Mesenteric fat pad (tissue), 1 donor: ENCODE measurements around the gene KCNIP4. TPM values are rescaled to one million over a fixed set of nuclear protein-coding genes. Genes with fewer than 3 reads are reported as not detected.

ENCODE experiments used
- DNase-seq: peaks from one replicate; pipeline ENCODE4 v3.0.0-alpha.2; 2020; ENCODE audit warnings: low spot score
- total RNA-seq: library from RNA; stranded (reverse); fragmentation: NEBNext Ultra II Directional; extraction: Animal tissue kit (Norgen Biotek cat#: 25700); gene quantifications from one replicate; pipeline ENCODE4 v1.2.1, GENCODE V29; 2021
- donor health status: DM: yes; HTN: yes; CAD: no.

The KCNIP4 gene
- total RNA-seq, 1 donor from 2014 or later, result not detected

DNA sequence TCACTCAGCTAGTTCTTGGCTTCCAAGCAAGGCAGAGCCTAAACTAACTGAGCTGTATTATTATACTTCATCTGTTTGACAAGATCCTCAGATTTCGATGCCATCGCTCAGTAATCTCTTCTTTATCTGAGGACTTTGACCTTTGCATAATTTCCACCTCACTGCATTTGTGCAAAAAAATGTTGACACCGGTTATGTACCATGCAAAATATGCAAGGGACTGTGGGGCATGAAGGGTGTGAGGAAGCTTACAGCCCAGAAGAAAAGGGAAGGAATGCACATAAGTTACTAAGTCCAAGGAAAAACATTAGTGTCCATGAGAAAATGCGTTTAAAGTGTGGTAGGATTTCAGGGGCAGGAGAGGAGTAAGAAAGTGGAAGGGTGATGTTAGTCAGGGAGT, 953.0 kb downstream of the KCNIP4 start:
- DNase-seq, result no peak

GRCh38 chr4:20995015-20995414, 953.6 kb downstream of the KCNIP4 start:
- DNase-seq, result no peak

GRCh38 chr4:20992002-20992401, 956.6 kb downstream of the KCNIP4 start:
- DNase-seq, result no peak

DNA sequence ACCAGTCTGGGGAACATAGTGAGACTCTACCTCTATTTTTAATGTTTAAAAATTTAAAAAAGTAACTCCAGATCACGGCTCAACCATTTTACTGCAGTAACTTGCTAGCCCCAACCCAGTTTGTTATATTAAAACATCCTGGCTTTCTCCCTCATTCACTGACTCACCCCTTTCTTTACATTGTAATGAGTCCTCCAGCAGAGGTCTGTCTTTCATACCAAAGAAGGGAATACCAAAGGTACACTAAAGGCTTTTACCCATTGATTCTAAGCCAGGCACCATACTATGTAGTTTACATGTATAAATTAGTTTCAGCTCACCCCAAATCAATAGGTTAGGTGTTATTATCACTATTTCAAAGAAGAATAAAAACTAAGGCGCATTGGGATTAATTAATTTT, 961.4 kb downstream of the KCNIP4 start:
- DNase-seq, result no peak

DNA sequence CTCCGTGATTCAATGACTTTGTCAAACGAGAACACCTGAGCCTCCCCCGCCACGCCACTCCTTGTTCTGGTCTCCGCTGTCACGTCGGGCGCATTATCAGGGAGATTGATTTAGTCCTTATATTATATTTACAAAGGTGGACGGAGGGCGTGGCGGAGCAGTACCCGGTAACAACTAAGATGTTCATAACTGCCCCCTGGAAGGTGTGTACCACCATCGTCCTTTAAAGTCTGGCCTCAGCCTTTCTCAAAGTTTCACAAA, 964.1 kb downstream of the KCNIP4 start:
- no peak for DNase-seq

DNA sequence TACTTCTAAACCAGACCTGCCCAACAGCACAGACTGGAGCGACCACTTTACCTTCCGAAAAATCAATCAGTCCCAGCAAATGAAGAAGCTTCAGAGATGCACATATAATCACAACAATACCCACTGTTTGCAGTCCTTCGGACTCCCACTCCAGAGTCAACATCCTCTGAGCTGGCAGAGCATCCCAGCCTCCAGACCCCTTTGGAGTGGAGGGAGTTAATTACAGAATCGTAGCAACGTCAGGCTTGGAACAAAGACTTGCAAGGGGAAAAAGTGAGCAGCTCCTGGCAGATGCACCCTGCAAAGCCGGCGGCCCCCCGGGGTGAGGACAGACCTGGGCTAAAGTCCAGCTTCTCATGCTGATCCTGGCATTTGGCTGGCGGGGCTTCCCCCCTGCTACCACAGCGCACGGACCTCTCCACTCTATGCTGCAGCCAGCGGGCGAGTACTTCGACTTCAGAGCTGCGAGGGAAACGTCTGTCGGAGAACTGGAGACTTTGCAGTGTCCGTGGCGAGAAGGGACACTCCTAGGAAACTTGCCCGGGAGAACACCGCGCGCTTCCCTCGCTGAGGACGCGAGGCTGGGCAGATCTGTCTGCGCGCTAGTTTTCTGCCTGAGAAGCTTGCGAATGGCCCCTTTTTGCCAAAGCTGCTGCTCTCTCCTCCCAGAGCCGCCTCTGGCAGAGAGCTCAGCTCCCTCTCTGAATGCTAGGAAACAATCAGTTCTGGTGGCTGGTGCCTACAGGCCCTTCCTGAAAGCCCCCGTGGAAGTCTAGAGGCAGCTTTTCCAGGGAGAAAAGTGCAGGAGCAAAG, 964.6 kb downstream of the KCNIP4 start:
- no peak for DNase-seq

- no peak for DNase-seq
Observed at GRCh38 chr4:20982544-20982943, 966.0 kb downstream of the KCNIP4 start.

GRCh38 chr4:20960291-20960690, 988.3 kb downstream of the KCNIP4 start:
- DNase-seq, result no peak

DNA sequence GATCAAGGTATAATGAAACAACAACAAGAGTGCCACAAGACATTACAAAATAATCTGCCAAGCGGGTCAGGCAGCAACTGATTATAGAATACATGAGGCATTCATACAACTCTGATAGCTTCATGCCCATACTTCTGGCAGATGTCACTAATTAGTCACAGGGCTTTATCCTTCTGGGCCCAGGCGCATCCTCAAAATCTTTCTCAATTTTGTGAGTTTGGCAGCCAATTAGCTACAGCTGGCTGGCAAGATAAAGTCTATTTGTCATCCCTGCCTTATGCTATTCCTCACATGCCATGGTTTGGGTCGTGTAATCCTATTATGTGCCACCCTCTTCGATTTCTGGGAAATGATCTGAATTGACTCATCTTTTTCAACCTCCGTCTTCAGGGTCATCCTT, 994.0 kb downstream of the KCNIP4 start:
- DNase-seq, result no peak

DNA sequence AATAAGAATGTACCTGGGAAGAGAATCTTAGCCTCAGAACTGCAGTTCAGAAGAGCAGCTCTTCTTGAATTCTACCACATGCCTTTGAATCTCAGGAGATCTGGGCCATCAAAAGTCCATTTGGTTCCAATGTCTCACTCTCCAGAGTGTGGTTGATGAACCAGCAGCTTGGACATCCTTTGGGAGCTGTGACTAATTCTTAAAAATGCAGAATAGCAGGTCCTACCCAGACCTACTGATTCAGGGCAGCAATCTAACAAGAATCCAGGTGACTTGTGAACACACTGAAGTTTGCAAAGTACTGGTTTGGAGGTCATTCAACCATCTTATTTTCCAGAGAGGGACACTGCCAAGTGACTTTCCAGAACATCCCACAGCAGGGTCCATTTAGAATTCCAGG, 1003.6 kb downstream of the KCNIP4 start:
- DNase-seq, result no peak

GRCh38 chr4:20944451-20944850, 1004.1 kb downstream of the KCNIP4 start:
- no peak for DNase-seq

- no peak for DNase-seq
Observed at GRCh38 chr4:20938204-20938603, 1010.4 kb downstream of the KCNIP4 start.

- no peak for DNase-seq
Observed at GRCh38 chr4:20926529-20926928, 1022.0 kb downstream of the KCNIP4 start.

DNA sequence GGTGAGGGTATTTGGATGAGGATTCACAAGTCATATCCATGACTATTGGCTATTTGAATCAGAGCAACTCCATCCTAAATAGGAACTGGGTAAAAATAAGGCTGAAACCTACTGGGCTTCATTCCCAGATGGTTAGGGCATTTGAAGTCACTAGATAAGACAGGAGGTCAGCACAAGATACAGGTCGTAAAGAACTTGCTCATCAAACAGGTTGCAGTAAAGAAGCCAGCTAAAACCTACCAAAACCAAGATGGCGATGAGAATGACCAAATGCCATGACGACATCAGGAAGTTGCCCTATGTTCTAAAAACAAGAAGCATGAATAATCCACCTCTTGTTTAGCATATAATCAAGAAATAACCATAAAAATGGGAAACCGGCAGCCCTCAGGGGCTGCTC, 1023.4 kb downstream of the KCNIP4 start:
- DNase-seq, result no peak

DNA sequence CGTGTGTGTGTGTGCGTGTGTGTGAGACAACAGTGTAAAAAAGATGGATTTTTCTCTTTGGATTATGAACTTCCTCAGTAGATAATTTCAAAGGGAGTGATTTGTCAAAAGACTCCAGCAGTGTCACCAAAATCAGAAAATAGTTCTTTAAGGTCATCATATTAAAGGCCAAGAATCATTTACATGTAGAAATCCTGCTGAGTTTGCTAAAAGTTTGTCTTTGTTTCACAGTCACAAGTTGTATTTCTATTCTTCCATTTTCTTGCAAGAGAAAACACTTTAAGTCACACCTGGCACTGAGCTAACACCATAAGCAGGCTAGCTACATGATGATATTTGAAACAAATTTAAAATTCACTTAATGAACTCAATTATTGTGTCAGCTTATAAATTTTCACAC, 1025.6 kb downstream of the KCNIP4 start:
- DNase-seq, result no peak

DNA sequence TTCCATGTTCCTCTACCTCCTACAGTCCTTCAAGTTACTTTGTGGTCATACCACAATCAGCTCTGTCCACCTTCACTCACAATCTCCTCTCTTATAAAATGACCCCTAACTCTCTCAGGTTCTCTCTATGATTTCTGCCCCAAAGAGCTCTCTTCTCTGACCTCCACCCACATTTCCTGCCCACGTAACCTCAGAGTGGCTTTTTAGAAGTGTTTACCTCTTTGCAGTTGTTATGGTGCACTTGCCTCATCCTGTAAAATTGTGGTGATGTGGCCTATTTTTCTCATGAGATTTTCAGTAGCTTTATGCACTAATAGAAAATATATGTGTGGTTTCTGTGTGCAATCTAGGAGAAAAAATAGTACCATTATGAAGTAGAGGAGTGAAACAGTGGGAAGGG, 1032.5 kb downstream of the KCNIP4 start:
- no peak for DNase-seq

- DNase-seq, result no peak
Observed at GRCh38 chr4:20904966-20905365, 1043.6 kb downstream of the KCNIP4 start.

DNA sequence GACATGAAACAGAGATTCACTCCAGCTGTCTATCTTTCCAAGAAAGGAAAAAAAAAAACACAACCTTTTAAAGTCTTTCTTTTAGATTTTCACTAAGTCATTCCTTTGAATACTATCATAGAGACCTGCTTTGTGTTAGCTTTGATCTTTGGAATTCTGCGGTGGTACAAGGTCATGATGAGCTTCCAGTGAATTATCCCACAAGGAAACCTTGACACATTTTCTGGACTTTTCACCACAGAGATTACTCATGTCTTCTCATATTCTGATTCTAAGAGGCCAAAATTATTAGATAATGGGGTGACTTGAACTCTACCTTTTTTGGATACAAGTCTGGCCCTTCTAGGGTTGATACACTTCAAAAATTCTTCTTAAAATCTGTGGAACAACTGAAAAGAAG, 1046.7 kb downstream of the KCNIP4 start:
- DNase-seq, result no peak

GRCh38 chr4:20899591-20899990, 1049.0 kb downstream of the KCNIP4 start:
- no peak for DNase-seq

DNA sequence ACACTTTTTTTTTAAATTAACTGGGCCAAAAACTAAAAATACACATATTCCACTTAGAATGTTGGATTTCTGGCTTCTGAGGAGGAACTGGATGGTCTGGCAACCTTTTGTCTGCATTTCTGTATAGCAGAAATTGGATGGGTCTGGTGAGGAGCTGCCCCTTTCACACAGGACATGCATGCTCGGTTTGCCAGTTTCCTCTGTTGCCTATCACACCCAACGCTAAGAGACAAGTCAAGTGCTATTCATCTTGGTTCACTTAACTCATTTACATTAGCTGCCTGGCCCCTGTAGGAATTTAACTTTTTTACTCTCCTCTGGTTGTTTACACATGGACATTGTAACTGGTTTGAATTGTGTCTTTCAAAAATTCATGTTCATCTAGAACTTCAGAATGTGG, 1052.6 kb downstream of the KCNIP4 start:
- no peak for DNase-seq

DNA sequence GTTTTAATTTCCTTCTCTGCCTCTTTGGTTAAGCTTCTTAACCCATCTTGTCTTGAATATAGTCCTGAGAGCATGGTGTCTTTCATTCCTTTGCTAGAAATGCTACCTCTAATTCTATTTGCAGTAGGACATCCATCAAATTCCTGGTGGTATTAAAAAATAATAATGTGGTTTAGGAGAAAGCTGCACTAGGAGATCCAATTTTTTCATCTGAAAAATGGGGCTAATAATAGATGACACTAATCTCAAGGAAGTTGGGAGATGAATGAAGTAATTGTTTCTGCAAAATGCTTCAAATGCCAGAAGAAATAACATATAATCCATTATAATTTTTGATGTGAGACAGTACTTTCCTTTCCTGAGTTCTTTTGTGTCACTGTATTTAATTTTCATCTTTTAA, 1053.4 kb downstream of the KCNIP4 start:
- DNase-seq, result no peak

DNA sequence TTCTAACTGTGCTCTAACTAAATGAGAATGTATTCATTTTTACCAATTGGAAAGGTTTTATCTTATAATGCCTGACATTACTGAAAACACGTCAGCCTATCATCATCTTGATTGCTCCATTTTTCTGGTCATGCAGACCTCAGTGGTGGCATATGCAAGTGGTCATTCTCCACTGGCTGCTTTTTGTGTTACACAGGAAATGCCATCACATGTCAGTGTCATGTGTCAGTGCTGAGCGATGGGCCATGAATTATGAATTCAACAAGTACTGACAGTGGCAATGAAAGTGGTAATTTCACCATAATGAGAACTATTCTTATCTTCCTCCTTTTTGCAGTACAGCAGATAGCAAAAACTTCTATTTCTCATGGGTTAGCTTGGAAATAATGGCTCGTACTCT, 1057.8 kb downstream of the KCNIP4 start:
- DNase-seq, result no peak

- DNase-seq, result no peak
Observed at GRCh38 chr4:20889901-20890300, 1058.7 kb downstream of the KCNIP4 start.

DNA sequence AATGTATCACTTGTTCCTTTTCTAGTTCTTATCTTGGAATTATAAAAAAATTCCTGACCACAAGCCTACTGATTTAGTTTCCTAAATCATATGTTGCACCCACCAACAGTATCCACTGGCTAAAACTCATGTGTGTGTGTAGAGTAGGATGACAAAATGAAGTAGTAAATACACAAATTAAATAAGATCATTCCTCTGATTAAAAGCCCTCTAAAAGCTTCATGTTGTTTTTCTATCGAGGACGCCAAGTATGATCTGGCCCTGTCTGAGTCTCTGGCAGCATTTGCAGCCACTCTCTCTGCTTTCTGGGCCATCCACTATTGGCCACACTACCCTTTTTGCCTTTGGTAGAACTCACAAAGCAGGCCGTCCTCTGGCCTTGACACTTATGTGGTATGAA, 1064.9 kb downstream of the KCNIP4 start:
- no peak for DNase-seq
